HG03457 (cell line): Measurements from ENCODE around the gene KYAT1.
A peak's percentile ranks its signal among the peaks of the same experiment; 100 is the strongest.

Experiments
- ATAC-seq: cut with Tn5 transposase; IDR thresholded peaks from one replicate; pipeline ENCODE4 v1.9.1; 2021; ENCODE audit warnings: moderate number of reproducible peaks; ENCODE audit not compliant: unreplicated experiment

KYAT1 gene

GRCh38 chr9:128881884-128882676 is at the start of gene KYAT1, which contains the start of gene LRRC8A:
KYAT1 (minus strand) TSS chr9:128881950; CDS start chr9:128845405, 36,545 bp downstream.
LRRC8A (plus strand) TSS chr9:128882133; CDS start chr9:128907165, 25,032 bp downstream.
- peak; percentile 76 for ATAC-seq

- ATAC-seq = no peak
Observed at GRCh38 chr9:128929560-128929959, 47.8 kb upstream of the KYAT1 start.

GRCh38 chr9:128928624-128929023 is 46.9 kb upstream of the KYAT1 start:
- ATAC-seq = no peak

GRCh38 chr9:128927731-128928411 is 46.1 kb upstream of the KYAT1 start:
- ATAC-seq = no peak

GRCh38 chr9:128923493-128923883 is 41.7 kb upstream of the KYAT1 start:
- no peak for ATAC-seq

GRCh38 chr9:128921881-128922763 is 40.4 kb upstream of the KYAT1 start:
- ATAC-seq = no peak

GRCh38 chr9:128920381-128921058 is 38.8 kb upstream of the KYAT1 start, which contains the start of gene PHYHD1:
PHYHD1 (plus strand) TSS chr9:128920982; CDS start chr9:128922324, 1,342 bp downstream.
- no peak for ATAC-seq

GRCh38 chr9:128919402-128920089 is 37.8 kb upstream of the KYAT1 start:
- ATAC-seq = no peak

- ATAC-seq = no peak
Observed at GRCh38 chr9:128918921-128919320, 37.2 kb upstream of the KYAT1 start.

- no peak for ATAC-seq
Observed at GRCh38 chr9:128917151-128917849, 35.5 kb upstream of the KYAT1 start.

GRCh38 chr9:128916745-128917144 is 35.0 kb upstream of the KYAT1 start:
- no peak for ATAC-seq

GRCh38 chr9:128916204-128916603 is 34.5 kb upstream of the KYAT1 start:
- no peak for ATAC-seq

- no peak for ATAC-seq
Observed at GRCh38 chr9:128913995-128914772, 32.4 kb upstream of the KYAT1 start.

- no peak for ATAC-seq
Observed at GRCh38 chr9:128913048-128913900, 31.5 kb upstream of the KYAT1 start.

- no peak for ATAC-seq
Observed at GRCh38 chr9:128912270-128912853, 30.6 kb upstream of the KYAT1 start.

GRCh38 chr9:128911529-128912035 is 29.8 kb upstream of the KYAT1 start:
- no peak for ATAC-seq

GRCh38 chr9:128910906-128911305 is 29.2 kb upstream of the KYAT1 start:
- no peak for ATAC-seq
